HG03025 (cell line): ENCODE measurements around the gene MADCAM1.
"Not testable (repeated sequence)": the region's sequence is repeated elsewhere in the genome, so short reads cannot be mapped to it uniquely, and the experiment has no call there.

Experiments used
- ATAC-seq: cut with Tn5 transposase; IDR thresholded peaks from one replicate; pipeline ENCODE4 v1.9.1; 2021; ENCODE audit warnings: mild to moderate bottlenecking, moderate library complexity; ENCODE audit not compliant: unreplicated experiment, low FRiP score

MADCAM1 gene

DNA sequence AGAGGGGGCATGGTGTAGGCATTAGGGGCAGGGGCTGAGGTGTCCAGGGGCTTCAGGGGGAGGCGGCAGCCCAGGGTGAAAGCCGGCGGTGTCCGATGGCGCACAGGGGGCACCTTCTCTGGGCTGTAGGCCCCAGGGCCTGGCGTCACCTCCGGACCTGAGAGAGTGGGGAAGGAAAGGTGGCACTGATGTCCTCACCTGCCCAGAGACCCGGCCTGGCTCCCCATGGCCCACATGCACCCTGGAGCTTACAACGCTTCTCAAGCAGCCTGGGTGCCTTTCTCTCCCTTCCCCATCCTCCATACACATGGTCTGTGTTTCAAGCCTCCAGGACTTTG, 32.1 kb upstream of the MADCAM1 start:
- ATAC-seq, result no peak

DNA sequence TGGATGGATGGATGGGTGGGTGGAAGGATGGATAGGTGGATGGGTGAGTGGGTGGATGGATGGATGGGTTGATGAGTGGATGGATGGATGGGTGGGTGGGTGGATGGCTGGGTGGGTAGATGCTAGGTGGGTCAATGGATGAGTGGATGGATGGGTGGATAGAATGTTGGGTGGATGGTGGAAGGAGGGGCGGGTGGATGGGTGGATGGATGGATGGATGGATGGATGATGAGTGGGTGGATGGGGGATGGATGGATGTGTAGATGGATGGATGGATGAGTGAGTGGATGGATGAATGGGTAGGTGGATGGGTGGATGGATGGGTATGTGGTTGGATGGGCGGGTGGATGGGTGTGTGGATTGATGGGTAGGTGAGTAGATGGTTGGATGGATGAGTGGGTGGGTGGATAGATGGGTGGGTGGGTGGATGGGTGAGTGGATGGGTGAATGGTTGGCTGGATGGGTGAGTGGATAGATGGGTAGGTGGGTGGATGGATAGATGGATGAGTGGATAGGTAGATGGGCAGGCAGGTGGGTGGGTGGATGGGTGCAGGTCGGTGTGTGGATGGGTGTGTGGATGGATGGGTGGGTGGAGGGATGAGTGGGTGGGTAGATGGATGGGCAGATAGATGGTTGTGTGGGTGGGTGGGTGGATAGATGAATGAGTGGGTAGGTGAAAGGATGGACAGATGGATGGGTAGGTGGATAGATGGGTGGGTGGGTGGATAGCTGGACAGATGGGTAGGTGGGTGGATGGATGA, 31.1 kb upstream of the MADCAM1 start:
- ATAC-seq, result no peak

DNA sequence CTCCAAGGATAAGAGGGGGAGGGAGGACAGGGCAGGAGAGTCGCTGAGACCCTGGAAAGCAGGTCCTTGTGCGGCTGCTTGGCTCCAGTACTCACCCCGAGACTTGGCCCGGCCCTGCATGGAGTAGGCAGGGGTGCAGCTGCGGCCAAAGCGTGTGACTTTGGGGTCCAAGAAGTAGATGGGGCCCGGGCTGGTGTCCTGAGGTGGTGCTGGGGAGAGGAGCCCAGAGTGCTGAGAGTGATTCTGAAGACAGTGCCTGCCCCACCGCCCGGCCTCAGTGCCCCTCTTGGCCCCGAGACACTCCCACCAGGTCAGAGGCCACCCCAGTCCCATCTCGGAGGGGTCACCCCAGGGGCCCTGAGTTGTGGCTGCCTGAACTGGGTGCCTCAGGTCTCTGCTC, 28.7 kb upstream of the MADCAM1 start:
- no peak for ATAC-seq

DNA sequence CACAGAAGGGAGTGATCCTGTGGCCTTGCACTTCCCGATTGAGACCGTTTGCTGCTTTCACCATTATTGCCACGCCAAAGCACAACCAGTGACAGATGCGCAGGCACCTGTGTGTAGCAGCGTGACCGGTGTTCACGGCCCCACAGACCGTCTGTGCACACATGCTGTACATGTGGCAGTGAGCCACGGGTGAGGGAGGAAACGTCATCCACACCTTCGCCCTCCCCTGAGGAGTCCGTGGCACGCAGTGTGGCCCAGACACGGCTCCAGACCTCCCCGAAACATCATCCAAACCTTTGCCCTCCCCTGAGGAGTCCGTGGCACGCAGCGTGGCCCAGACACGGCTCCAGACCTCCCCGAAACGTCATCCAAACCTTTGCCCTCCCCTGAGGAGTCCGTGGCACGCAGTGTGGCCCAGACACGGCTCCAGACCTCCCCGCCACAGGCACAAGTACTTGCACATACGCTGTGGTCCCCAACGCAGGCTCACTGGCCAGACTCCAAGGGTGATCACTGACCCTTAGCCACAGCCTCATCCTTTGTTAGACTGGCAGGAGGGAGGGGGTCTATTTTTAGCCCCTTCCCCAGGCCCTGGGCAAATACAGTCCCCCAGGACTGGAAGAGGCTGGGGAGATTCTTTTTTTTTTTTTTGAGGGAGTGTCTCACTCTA, 27.6 kb upstream of the MADCAM1 start:
- no peak for ATAC-seq

DNA sequence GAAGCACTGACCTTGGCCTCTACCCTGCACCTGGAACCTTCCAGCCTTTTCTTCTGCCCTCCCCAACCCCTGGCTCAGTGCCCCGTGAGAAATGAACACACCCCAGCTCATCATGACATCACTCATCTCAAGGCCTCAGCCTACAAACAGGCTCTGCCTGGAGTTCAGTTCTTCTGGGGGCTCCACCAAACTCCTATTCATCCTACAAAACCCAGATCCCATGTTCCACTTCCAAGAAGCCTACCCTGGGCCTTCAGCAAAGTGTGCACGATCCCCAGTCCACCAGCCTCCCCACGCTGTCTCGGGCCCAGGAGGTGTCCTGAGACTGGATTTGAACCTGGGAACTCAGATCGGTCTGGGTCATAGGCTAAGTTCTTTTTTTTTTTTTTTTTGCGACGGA, 26.5 kb upstream of the MADCAM1 start:
- ATAC-seq, result no peak

DNA sequence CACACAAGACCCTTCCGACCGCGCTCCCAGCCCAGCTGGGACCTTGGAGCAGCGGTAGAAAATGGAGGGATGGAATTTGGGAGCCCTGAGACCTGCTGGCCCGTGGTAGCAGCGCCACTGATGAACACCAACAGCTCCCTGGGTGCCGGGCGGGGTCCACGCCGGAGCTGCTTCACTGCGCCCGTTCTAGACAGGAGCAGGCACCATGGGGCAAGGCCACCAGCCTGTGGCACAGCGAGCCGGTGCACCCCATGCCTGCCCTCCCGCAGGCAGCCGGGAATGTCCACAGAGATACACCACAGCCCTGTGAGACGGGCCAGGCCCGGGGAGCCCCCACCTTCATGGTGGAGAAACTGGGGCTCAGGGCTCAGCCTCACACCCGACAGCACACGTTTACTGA, 25.6 kb upstream of the MADCAM1 start:
- ATAC-seq, result no peak

DNA sequence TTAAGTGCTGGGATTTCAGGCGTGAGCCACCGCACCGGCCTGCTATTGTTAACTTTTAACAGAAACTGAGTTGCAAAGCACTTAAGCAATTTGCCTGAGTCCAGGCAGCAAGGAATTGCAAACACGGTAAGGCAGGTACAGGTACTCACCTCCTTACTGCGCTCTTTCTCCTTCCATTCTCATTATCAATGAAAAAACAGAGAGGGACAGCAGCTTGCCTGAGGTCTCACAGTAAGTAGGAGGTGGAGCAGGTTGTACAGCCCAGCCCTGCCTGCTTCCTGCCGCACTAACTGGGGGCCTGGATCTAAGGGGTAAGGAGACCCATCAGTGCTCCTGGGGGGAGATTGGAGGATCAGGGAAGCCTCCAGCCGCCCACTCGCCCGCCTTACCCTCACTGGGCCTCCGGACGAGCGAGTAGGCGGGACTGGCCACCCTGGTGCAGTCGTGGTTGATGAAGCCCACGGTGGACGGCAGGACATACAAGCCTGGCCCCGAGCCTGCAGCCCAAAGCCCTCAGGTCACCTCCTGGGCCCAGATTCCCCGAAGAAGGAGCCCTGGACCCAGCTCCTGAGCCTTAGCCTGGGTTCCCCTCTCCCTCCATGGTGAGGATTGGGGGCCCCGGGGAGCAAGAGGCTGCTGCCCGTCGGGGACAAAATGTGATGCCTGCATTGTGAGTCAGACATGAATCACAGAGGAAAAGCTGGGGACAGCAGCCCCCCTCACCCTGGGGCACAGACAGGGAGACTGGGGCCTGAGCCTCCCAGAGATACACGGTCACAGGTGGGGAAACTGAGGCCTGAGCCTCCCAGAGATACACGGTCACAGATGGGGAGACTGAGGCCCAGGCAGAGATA, 24.1 kb upstream of the MADCAM1 start:
- ATAC-seq, result no peak

DNA sequence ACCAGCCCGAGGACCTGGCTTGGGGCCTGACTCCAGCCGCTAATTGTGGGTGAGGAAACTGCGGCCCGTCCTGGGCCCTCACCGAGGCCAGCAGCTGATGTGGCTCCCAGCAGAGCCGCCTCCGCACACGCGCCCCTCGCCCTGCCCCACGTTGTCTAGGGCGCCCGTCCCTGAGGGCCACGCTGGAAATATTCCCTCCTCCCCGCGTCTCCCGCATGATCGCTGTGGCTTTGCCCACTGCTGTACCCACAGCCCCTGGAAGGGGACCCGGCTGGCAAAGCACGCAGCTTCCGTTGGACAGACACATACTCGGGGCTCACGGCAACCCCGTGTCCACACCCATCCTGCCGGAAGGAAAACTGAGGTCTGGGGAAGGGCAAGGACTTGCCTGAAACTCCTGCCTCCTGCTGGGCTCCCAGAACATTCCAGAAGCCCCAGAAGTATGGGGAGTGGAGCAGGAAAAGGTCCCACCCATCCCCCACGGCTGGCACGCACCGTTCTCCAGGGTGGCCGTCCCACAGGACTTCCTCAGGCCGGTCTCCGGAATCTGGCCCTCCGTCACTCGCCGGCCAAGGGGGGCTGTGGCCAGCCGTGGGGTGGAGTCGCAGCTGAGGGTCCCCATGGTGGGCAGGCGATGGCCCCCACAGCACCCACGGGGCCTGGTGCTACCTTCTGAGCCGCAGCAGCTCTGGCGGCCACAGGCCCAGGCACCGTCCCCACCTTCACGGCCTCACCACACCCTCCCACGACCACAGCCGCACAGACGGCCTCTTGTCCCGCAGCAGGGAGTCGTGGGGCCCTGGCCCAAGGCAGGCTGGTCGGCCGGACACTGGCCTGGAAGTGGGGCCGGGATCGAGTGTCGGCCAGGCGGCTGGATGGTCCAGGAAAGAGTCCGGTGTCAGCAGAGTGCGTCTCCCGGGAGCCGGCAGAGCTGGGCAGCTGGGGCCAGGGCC, 21.9 kb upstream of the MADCAM1 start:
- ATAC-seq, result no peak

DNA sequence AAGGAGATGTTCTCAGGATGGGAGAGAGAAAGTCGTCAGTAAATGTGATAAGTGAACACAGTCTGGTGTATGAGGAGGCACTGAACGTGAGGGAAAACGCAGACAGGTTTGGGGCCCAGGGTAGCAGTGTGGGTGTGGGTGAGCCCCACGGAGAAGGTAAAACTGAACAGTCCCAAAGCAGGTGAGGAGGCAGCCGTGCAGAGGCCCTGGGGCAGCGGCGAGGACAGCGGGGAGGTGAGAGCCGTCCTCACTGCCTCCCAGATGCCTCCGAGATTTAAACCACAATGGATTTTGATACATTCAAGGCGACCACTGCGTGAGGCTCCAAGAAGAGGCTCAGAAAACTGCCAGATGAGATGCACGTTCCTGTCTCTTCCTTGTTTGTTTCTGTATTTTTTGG, 20.9 kb upstream of the MADCAM1 start:
- no peak for ATAC-seq

DNA sequence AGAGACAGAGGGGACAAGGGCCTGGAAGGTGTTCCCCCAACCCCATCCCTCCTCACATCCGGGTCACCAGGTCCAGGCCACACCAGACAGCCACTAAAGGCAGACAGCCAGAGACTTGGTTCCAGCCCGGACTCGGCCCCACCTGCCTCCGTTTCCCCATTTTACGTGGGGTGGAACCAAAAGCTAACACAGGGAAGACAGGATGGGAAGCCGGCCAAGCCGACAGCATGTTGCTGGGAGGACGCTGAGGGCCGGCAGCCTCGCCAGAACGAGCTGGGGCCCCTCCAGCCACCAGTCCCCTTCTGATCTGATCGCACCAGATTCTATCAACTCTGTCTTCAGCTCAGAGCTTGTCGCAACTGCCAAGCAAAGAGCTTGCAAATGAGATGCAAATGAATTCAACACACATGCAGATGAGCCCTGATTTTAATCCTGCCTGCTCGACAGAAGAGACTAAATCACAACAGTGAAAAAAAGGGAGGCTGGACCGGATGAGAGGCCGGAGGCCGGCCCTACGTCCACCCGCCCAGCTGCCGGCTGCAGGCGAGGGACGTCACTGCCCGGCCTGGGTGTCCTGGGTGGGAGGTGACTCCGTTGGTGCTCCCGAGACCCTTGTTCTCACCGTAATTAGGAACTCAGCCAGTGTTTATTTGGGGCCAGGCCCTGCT, 17.9 kb upstream of the MADCAM1 start:
- no peak for ATAC-seq

DNA sequence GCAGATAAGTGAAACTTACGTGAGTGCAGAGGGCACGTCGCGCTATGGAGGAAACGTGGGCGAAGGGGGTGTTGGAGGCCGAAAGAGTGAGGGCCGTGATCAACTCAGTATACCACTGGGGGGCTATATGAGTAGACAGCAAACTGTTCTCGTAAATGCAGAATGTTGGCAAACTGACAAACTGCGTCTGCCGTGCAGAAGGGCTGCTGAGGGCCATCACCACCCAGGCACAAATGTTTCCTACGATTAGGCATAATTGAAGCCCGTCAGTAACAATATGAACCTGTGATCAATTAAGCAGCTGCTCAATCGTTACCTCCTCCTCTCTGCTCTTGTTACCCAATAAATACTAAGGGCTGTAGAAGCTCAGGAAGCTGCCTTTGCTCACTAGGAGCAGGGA, 17.3 kb upstream of the MADCAM1 start:
- ATAC-seq, result no peak

DNA sequence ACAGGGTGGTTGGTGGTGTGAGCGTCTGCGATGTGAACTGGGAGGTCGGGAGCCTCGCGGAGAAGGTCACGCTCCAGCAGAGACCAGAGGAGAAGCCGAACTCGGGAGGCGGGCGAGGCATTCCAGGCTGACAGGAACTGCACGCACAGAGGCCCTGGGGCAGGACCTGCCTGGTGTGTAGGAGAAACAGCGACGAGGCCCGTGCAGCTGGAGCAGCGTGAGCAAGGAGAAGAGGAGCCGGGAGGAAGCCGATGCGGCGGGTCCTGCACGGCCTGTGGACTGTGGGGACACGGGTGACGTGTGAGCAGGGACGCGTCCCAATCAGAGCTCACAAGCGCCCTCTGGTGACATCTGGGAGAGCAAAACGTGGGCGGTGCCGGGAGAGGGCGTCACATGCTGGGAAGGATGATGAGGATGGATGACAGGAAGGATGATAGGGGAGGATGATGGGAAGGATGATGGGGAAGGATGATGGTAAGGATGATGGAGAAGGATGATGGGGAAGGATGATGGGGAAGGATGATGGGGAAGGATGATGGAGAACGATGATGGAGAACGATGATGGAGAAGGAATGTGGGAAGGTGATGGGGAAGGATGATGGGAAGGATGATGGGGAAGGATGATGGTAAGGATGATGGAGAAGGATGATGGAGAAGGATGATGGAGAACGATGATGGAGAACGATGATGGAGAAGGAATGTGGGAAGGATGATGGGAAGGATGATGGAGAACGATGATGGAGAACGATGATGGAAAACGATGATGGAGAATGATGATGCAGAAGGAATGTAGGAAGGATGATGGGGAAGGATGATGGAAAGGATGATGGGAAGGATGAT, 16.1 kb upstream of the MADCAM1 start:
- ATAC-seq, result no peak

DNA sequence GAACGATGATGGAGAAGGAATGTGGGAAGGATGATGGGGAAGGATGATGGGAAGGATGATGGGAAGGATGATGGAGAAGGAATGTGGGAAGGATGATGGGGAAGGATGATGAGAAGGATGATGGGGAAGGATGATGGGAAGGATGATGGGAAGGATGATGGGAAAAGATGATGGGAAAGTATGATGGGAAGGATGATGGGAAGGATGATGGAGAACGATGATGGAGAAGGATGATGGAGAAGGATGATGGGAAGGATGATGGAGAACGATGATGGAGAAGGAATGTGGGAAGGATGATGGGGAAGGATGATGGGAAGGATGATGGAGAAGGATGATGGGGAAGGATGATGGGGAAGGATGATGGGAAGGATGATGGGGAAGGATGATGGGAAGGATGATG, 15.2 kb upstream of the MADCAM1 start:
- ATAC-seq, result not testable (repeated sequence)

DNA sequence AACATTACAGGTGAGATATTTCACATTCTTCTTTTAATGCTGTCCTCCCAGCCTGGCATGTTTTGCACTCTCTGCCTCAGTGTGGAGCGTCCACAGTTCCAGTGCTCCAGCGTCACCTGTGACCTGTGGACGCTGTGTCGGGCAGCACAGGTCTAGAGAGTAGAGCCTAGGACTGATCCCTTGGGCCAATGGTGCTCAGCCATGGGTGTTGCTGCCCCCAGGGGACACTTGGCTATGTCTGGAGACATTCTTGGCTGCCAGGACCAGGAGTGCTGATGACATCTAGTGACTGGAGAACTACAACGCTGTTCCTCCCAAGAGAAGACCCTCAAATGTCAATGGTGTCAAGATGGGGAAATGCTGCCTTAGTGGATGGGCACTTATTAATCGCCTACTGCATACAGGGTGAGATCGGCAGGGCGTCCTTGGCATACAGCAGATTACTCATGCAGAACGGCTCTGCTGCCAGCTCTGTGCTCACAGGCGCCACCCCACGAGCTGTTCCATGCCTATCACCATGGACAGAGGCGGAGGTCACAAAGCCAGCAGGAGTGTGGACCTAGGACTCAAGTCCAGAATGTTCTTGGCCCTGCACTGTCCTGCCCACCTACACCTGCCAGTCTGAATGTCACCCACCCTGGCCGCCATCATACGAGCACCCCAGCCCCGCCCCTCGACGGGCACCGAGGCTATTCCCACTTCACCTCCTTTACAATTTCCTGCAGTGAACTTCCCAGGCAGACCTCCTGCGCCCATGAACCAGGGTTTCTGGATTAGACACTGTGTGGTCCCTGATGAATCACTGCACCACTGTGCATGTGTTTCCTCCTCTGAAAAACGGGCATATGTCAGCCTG, 13.9 kb upstream of the MADCAM1 start:
- ATAC-seq, result no peak

DNA sequence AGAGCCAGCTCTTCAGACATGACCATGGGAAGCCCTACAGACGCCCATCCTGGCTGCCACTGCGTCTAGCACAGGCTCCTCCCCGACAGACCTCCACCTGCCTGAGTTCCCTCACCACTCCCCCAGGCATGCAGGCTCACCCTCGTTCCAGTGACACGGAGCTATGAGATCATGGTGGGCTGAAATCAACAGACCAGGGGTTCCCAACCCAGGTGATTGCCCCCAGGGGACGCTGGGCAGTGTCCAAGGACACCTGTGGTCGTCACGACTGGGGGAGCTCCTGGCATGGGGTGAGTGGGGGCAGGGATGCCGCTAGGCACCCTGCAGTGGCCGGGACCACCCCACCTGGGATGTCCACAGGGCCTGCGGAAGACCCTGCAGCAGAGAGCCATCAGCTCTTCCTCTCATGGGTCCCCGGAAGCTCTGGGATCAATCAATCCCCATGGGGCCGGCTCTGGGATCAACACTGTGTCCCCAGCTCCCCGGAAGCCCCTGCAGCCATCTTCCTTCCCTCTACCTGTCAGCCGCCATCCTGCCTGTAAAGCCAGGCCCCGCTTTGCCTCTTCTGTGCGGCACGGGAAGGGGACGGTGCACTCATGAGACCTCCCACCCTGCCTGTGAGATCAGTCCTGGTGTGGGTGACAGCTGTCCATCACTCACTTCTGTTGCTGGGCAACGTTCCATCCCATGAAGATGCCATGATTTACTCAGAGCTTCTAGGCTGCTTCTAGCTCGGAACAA, 12.8 kb upstream of the MADCAM1 start:
- no peak for ATAC-seq

DNA sequence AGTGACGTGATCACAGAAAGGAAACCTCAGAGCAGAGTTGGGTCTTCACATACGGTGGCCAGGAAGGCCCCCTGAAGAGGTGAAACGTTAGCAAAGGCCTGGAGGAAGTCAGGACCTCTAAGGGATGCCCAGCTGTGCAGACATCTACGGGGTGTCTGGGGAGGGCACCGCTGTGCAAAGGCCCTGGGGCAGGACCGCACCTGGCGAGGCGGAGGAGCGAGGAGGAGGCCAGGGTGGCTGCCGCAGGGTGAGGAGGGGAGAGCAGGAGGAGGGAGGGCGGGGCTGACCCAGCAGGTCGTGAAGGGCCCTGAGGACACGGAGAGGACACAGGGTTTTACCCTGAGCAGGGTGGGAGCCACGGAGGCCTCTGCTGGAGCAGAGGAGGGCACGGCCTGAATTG, 11.8 kb upstream of the MADCAM1 start:
- no peak for ATAC-seq

DNA sequence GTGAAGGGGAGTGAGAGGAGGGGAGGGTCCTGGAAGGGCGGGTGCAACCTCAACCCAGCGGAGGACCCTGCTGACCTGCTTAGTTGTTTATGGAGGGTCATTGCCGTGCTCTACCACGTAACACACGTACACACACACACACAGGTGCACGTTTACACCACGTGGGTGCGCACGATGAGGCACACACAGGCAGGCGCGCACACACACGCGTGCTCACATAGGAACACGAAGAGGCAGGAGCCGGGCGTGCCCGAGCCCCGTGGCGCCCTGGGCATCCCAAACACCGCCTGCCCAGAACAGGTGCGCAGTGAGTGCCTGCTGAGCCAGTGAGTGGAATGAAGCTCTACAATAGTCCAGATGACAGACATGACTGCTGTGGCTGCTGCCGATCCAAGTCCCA, 11.2 kb upstream of the MADCAM1 start:
- ATAC-seq, result no peak
